Activated T-helper 9 cell treated with anti-CD3 and anti-CD28 coated beads, Interleukin-2, amount 50 U/mL, for 16 hours (primary cell): ENCODE results near the gene FGF13.

Experiments used
- DNase-seq: peaks from one replicate; pipeline ENCODE4 v3.0.0-alpha.2; 2020; ENCODE audit warnings: low read depth

The FGF13 gene

GRCh38 chrX:138664016-138664415 is 47.5 kb downstream of the FGF13 start:
- no peak for DNase-seq

- DNase-seq: no peak
These were observed 60.0 kb downstream of the FGF13 start for GRCh38 chrX:138651494-138651893.

- no peak for DNase-seq
These were observed 62.9 kb downstream of the FGF13 start for GRCh38 chrX:138648568-138648967.

GRCh38 chrX:138638996-138639395 is 72.5 kb downstream of the FGF13 start:
- DNase-seq: no peak
